ENCODE results near the gene ADGRD1.
"Not testable (repeated sequence)": the region's sequence is repeated elsewhere in the genome, so short reads cannot be mapped to it uniquely, and the experiment has no call there.

Gene ADGRD1

DNA sequence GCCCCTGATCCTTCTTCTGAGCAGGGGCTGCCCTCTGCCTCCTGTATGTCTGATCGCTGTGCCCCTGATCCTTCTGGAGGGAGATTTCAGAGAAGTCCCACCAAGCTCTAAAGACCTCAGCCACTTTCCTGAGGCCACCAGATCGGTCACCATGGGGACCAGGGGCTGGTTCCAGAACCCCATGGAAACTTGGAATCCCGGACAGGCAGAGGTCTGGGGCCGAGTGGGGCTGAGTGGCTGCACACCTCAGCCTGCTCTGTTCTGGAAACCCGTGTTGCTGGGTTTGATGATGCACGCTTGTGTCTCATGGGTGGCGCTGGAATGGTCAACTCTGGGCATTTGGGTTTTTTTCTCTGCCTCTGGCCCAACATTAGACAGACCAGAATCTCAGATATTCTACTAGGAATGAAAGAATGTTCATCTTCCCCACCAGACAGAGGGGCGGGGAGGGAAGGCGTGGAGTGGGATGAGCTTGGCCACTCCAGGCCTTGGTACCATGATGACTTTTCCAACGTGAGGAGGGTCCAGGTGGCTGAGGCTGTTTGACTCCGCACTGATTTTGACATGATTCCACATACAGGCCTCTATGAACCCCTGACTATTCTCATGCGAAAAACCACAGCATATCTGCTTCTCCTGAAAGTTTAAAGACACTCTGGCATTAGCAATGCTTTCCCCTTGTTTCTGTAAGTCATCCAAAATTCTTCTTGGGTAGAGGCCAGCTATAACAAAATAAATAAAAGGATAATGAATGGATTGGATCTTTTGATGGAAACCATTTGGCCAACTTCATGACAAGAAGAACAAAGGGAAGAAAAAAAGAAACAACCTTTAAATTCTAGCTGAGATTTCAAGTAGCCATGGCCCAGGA, 114.5 kb downstream of the ADGRD1 start:
- H3K4me1 ChIP-seq (ENCODE audit: insufficient read depth, poor library complexity, severe bottlenecking) = no peaks in the 10 kb centered on the region
- no peak for ATAC-seq (ENCODE audit: low read depth)
- peaks cover 9% of the 10 kb centered on the region for H3K27me3 ChIP-seq (ENCODE audit: insufficient read depth, poor library complexity, severe bottlenecking)
- no peaks in the 10 kb centered on the region for H3K9me3 ChIP-seq (ENCODE audit: severe bottlenecking)
- H3K36me3 ChIP-seq (ENCODE audit: low read depth) = no peaks in the 10 kb centered on the region
- TF ChIP-seq, protein P1, sequence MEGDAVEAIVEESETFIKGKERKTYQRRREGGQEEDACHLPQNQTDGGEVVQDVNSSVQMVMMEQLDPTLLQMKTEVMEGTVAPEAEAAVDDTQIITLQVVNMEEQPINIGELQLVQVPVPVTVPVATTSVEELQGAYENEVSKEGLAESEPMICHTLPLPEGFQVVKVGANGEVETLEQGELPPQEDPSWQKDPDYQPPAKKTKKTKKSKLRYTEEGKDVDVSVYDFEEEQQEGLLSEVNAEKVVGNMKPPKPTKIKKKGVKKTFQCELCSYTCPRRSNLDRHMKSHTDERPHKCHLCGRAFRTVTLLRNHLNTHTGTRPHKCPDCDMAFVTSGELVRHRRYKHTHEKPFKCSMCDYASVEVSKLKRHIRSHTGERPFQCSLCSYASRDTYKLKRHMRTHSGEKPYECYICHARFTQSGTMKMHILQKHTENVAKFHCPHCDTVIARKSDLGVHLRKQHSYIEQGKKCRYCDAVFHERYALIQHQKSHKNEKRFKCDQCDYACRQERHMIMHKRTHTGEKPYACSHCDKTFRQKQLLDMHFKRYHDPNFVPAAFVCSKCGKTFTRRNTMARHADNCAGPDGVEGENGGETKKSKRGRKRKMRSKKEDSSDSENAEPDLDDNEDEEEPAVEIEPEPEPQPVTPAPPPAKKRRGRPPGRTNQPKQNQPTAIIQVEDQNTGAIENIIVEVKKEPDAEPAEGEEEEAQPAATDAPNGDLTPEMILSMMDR (IDR thresholded peaks at IDR 0.05; ENCODE audit: poor library complexity, severe bottlenecking) = no peak
- no peak overlapping the region for H3K27ac ChIP-seq (ENCODE audit: poor library complexity, severe bottlenecking)
- H3K4me3 ChIP-seq (ENCODE audit: severe bottlenecking) = no peak overlapping the region
- no peak for DNase-seq (ENCODE audit: low spot score)

DNA sequence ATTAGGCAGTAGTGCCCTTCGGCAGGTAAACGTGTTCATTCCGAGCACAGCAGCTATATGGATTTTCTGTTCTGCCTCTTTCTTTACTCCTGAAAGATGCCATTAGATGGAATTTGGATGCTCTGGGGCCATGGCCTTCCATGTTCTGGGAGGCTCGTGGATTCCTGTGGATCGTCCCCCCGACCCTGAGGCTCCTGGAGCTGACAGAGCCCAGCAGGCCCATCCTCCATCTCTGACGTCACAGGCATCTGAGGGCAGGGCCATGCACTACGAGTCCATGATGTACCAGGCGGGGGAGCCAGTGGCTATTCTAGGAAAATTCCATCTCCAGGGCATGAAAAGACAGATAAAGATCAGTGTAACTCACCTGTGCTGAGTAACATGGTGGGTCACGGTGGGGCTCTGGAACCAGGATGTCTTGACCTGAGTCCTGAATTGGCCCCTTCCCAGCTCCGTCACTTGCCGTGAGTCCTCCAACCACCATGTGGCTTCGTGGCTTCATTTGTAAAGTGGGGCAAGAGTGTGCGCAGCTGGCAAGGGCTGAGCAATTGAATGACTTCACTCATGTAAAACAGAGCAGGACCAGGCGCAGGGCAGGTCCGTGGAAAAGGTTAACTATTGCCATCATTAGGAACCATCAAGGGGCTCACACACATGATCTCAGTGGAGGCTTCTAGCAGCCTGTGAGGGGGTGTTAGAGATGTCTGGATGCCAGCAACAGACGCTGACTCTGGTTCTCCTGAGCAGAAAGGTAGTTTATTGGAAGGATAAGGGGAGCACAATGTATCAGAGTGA, 115.4 kb downstream of the ADGRD1 start:
- DNase-seq (ENCODE audit: low spot score); H3K4me3 ChIP-seq (ENCODE audit: severe bottlenecking); H3K27me3 ChIP-seq (ENCODE audit: insufficient read depth, poor library complexity, severe bottlenecking); H3K36me3 ChIP-seq (ENCODE audit: low read depth); H3K9me3 ChIP-seq (ENCODE audit: severe bottlenecking); H3K4me1 ChIP-seq (ENCODE audit: insufficient read depth, poor library complexity, severe bottlenecking); H3K27ac ChIP-seq (ENCODE audit: poor library complexity, severe bottlenecking): not testable (repeated sequence)
- peak; percentile 31; the same call in 1 of the 3 replicates for ATAC-seq (ENCODE audit: low read depth)

DNA sequence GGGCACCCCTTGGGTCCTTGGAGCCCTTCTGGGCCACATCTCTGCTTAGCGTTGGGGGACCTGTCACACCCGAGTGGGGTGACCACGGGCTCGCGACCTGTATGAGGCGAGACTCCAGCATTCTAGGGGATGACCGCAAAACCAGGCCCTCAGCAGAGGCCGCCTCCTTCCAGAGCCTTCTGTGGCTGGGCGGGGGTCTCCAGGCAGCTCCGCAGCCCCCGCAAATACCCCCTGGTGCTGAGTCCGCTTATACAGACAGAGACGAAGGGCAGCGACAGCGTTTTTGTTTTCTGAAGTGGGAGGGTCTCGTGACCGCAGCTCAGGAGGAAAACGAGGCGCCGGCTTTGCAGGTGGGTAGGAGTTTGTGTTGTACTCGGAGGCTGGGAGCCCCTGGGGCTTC, 116.4 kb downstream of the ADGRD1 start:
- DNase-seq (ENCODE audit: low spot score); H3K27ac ChIP-seq (ENCODE audit: poor library complexity, severe bottlenecking); H3K4me3 ChIP-seq (ENCODE audit: severe bottlenecking); H3K27me3 ChIP-seq (ENCODE audit: insufficient read depth, poor library complexity, severe bottlenecking); H3K36me3 ChIP-seq (ENCODE audit: low read depth); H3K4me1 ChIP-seq (ENCODE audit: insufficient read depth, poor library complexity, severe bottlenecking); H3K9me3 ChIP-seq (ENCODE audit: severe bottlenecking); ATAC-seq (ENCODE audit: low read depth): not testable (repeated sequence)

DNA sequence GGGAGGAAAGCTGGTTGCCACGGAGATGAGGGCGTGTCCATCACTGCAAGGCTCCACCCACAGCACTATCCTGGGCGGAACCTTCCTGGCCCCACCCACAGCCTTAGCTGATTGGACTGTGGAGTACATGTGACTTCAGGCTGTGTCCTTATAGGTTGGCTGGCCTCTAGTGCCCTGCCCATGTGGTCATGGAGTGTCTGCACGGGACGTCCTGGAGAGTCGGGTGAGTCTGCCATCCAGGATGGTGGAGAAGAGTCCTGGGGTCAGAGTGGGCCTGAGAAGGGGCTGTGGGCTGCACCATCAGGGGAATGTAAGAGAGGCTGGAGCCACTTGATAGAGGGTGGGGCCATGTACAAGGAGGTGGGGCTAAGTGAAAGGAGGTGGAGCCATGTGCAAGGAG, 117.0 kb downstream of the ADGRD1 start:
- H3K36me3 ChIP-seq (ENCODE audit: low read depth); H3K27ac ChIP-seq (ENCODE audit: poor library complexity, severe bottlenecking); DNase-seq (ENCODE audit: low spot score); H3K4me1 ChIP-seq (ENCODE audit: insufficient read depth, poor library complexity, severe bottlenecking); H3K27me3 ChIP-seq (ENCODE audit: insufficient read depth, poor library complexity, severe bottlenecking); ATAC-seq (ENCODE audit: low read depth); H3K9me3 ChIP-seq (ENCODE audit: severe bottlenecking); H3K4me3 ChIP-seq (ENCODE audit: severe bottlenecking): not testable (repeated sequence)

DNA sequence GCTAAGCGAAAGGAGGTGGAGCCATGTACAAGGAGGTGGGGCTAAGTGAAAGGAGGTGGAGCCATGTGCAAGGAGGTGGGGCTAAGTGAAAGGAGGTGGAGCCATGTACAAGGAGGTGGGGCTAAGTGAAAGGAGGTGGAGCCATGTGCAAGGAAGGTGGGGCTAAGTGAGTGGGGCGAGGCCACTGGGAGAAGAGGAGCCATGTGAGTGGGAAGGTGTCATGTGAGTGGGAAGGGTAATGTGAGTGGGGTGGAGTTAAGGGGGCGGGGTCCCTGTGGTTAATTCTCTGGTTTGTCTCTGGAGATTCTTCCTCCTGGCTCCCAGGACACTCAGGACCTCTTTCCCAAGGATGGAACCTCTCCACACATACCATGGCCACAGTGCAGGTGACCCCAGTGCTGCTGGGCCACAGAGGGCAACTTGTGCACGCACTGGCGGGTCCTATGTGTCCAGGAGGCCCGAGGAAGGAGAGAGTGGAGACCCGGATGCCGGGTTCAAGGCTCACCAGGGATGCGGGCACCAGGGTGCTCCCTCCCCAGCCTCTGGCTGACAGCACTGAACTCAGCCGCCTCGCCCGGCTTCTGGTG, 117.6 kb downstream of the ADGRD1 start:
- not testable (repeated sequence) for ATAC-seq (ENCODE audit: low read depth); H3K27me3 ChIP-seq (ENCODE audit: insufficient read depth, poor library complexity, severe bottlenecking); H3K4me3 ChIP-seq (ENCODE audit: severe bottlenecking); H3K27ac ChIP-seq (ENCODE audit: poor library complexity, severe bottlenecking); H3K36me3 ChIP-seq (ENCODE audit: low read depth); H3K4me1 ChIP-seq (ENCODE audit: insufficient read depth, poor library complexity, severe bottlenecking); H3K9me3 ChIP-seq (ENCODE audit: severe bottlenecking); DNase-seq (ENCODE audit: low spot score)

DNA sequence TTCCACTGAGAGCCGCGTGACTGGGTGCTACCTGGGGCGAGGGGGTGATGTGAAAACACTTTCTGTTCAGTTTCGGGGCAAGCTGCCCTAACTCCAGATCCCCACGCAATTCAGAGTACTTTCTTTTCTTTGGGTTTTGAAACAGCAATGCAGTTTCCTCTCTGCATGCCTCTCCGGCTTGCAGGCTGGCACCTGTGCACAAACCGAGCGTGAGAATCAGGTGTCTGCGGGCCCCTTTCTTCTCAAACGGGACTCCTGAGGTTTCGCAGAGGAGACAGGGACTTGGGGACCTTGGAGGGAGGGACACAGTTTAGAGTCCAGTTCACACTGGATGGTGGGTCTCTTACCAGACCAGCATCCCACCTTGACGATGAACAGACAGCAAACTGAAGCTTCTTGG, 118.2 kb downstream of the ADGRD1 start:
- DNase-seq (ENCODE audit: low spot score); H3K36me3 ChIP-seq (ENCODE audit: low read depth); H3K27me3 ChIP-seq (ENCODE audit: insufficient read depth, poor library complexity, severe bottlenecking); H3K9me3 ChIP-seq (ENCODE audit: severe bottlenecking); H3K27ac ChIP-seq (ENCODE audit: poor library complexity, severe bottlenecking); ATAC-seq (ENCODE audit: low read depth); H3K4me1 ChIP-seq (ENCODE audit: insufficient read depth, poor library complexity, severe bottlenecking); H3K4me3 ChIP-seq (ENCODE audit: severe bottlenecking): not testable (repeated sequence)
